ENCODE data around the gene NFIC.

DNA sequence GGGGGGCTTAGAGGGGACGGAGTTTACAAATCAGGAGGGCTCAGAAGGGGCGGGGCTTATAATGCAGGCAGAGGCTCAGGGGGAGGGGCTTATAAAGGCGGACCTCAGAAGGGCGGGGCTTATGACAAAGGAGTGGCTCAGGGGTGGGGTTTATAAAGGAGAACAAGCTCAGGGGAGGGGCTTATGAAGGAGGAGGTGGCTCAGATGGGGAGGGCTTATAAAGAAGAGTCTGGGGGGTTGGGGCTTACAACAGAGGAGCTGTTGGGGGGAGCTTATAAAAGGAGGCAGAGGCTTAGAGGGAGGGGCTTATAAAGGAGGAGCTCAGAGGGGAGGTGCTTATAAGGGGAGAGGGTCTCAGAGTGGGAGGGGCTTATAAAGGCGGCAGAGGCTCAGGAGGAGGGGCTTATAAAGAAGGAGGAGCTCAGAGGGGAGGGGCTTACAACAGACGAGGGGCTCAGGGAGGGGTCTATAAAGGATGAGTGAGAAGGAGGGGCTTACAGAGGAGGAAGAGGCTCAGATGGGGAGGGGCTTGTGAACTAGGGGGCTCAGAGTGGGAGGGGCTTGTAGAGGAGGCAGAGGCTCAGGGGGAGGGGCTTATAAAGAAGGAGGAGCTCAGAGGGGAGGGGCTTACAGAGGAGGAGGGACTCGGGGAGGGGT is 112.9 kb downstream of the NFIC start:
- TF ChIP-seq GATA2 (IDR thresholded peaks at IDR 0.05; ENCODE audit: low read depth, low read length) (no peak), GATA3 (IDR thresholded peaks at IDR 0.05; ENCODE audit: low read depth, low read length) (no peak)

All from SH-SY5Y (cell line).